ENCODE data around the gene OSGEP.

OSGEP gene

GRCh38 chr14:20434701-20435581 lies 19.7 kb downstream of the OSGEP start:
- Histone ChIP-seq H3K27ac (no peak overlapping the region), H3K4me3 (ENCODE audit: low read depth, low read length) (no peak overlapping the region), H3K36me3 (no peaks in the 10 kb centered on the region), H3K9me3 (ENCODE audit: severe bottlenecking) (no peaks in the 10 kb centered on the region), H3K27me3 (ENCODE audit: insufficient read depth, low read depth, severe bottlenecking) (no peaks in the 10 kb centered on the region)
- TF ChIP-seq, protein P1, sequence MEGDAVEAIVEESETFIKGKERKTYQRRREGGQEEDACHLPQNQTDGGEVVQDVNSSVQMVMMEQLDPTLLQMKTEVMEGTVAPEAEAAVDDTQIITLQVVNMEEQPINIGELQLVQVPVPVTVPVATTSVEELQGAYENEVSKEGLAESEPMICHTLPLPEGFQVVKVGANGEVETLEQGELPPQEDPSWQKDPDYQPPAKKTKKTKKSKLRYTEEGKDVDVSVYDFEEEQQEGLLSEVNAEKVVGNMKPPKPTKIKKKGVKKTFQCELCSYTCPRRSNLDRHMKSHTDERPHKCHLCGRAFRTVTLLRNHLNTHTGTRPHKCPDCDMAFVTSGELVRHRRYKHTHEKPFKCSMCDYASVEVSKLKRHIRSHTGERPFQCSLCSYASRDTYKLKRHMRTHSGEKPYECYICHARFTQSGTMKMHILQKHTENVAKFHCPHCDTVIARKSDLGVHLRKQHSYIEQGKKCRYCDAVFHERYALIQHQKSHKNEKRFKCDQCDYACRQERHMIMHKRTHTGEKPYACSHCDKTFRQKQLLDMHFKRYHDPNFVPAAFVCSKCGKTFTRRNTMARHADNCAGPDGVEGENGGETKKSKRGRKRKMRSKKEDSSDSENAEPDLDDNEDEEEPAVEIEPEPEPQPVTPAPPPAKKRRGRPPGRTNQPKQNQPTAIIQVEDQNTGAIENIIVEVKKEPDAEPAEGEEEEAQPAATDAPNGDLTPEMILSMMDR (IDR thresholded peaks at IDR 0.05; ENCODE audit: low read depth, low read length) = no peak
- DNase-seq = no peak

- H3K27ac ChIP-seq = no peak overlapping the region
- H3K36me3 ChIP-seq = no peaks in the 10 kb centered on the region
- no peaks in the 10 kb centered on the region for H3K9me3 ChIP-seq (ENCODE audit: severe bottlenecking)
- H3K4me3 ChIP-seq (ENCODE audit: low read depth, low read length) = no peak overlapping the region
- no peaks in the 10 kb centered on the region for H3K27me3 ChIP-seq (ENCODE audit: insufficient read depth, low read depth, severe bottlenecking)
- TF ChIP-seq, protein P1 (IDR thresholded peaks at IDR 0.05; ENCODE audit: low read depth, low read length) = no peak
- no peak for DNase-seq
These were observed 24.6 kb downstream of the OSGEP start for GRCh38 chr14:20429801-20430669.

GRCh38 chr14:20428802-20429201 lies 25.8 kb downstream of the OSGEP start:
- TF ChIP-seq, protein P1 (IDR thresholded peaks at IDR 0.05; ENCODE audit: low read depth, low read length) = no peak
- H3K4me3 ChIP-seq (ENCODE audit: low read depth, low read length) = no peak overlapping the region
- DNase-seq = no peak
- H3K27me3 ChIP-seq (ENCODE audit: insufficient read depth, low read depth, severe bottlenecking) = no peaks in the 10 kb centered on the region
- no peak overlapping the region for H3K27ac ChIP-seq
- H3K36me3 ChIP-seq = no peaks in the 10 kb centered on the region
- H3K9me3 ChIP-seq (ENCODE audit: severe bottlenecking) = no peaks in the 10 kb centered on the region

DNA sequence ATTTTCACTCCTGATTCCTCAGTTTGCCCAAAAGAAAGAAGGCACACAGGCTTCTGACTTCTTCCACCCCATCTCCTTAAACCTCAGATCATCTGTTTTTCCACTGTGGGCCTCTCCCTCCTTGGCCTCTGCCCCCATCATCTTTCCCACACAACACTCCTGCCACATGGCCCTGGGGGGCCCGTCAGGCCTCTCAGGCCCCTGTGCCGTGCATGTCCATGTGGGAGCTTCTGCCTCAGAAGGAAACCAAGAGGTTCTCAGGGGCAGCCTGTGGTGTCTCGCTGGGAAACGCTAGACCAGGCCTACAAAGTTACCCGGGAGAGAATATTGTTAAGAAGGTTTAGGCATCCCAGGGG lies 26.6 kb downstream of the OSGEP start:
- no peaks in the 10 kb centered on the region for H3K27me3 ChIP-seq (ENCODE audit: insufficient read depth, low read depth, severe bottlenecking)
- TF ChIP-seq, protein P1 (IDR thresholded peaks at IDR 0.05; ENCODE audit: low read depth, low read length) = no peak
- no peak overlapping the region for H3K27ac ChIP-seq
- no peak overlapping the region for H3K4me3 ChIP-seq (ENCODE audit: low read depth, low read length)
- no peak for DNase-seq
- no peaks in the 10 kb centered on the region for H3K36me3 ChIP-seq
- H3K9me3 ChIP-seq (ENCODE audit: severe bottlenecking) = no peaks in the 10 kb centered on the region

DNA sequence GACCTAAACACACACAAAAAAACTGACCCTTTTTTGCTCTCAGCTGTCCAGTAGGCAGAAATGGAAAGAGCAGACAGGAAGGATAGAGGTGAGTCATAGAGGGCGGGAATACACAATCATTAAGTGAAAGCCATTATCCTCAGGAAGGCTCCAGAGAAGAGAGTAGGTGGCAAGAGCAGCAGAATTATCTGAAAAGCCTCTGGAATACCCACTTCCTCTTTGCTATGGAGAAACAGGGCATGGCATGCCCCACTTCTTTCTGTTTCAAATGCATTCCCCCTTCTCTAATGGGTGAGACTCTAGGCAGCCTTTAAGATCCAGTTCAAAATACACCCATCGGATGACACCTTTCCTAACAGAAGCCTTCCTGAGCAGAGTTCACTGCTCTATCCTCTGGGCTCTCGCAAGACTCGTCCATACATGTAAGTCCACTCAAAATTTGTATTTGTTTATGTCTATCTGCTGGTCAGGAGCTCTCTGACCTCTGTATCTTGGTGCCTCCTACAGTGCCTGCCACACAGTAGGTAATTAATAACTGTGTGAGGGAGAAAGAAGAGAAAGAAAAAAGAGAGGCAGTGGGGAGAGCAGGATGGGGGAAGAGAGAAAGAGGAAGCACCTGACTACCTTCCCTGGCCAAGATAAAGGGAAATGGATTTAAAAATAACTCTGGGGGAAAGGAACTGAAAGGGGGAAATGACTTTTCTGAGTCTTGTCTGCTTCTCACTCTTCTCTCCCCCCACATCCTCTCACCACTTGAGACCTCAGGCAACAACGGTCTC lies 27.2 kb downstream of the OSGEP start:
- Histone ChIP-seq H3K4me3 (ENCODE audit: low read depth, low read length) (no peak overlapping the region), H3K9me3 (ENCODE audit: severe bottlenecking) (no peaks in the 10 kb centered on the region), H3K27me3 (ENCODE audit: insufficient read depth, low read depth, severe bottlenecking) (no peaks in the 10 kb centered on the region), H3K27ac (no peak overlapping the region), H3K36me3 (no peaks in the 10 kb centered on the region)
- DNase-seq = no peak
- TF ChIP-seq, protein P1 (IDR thresholded peaks at IDR 0.05; ENCODE audit: low read depth, low read length) = no peak
